ENCODE data around the gene SETD2.
"Not testable (repeated sequence)": the region's sequence is repeated elsewhere in the genome, so short reads cannot be mapped to it uniquely, and the experiment has no call there.

Gene SETD2

DNA sequence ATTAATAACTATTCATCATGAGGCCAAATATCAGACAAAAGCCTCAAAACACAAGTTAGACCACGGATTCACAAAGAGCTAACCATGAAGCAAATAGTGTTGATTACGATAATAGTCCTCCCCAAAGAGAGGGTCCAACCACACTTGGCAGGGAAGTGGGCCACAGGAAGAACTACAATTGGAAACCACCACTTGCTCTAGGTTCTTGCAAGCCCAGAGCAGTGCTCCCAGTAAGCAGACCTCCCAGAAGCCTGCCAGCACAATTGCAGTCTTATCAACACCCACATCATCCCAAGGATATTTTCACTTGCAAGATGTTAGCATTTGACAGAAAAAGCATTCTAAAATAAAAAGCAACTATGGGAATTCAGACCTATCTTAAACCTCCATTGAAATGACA, 11.3 kb downstream of the SETD2 start:
- no peak for DNase-seq

DNA sequence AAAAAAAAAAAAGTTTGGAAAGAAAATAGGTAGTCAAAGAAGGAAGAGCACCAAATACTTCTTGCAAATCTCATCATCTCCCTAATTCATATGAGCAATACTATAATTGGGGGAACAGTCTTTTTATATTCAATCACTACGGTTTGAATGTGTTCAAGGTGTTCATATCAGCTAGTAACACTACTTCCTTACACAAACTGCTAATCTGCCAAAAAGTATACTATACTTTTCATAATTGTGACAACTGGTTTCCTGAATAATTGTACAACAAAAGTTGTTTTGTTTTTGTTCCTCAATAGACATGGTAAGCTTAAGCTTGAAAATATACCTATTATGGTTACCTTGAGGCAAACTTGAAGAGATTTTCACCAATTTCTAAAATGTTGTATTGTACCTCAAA, 12.1 kb downstream of the SETD2 start:
- DNase-seq: no peak

DNA sequence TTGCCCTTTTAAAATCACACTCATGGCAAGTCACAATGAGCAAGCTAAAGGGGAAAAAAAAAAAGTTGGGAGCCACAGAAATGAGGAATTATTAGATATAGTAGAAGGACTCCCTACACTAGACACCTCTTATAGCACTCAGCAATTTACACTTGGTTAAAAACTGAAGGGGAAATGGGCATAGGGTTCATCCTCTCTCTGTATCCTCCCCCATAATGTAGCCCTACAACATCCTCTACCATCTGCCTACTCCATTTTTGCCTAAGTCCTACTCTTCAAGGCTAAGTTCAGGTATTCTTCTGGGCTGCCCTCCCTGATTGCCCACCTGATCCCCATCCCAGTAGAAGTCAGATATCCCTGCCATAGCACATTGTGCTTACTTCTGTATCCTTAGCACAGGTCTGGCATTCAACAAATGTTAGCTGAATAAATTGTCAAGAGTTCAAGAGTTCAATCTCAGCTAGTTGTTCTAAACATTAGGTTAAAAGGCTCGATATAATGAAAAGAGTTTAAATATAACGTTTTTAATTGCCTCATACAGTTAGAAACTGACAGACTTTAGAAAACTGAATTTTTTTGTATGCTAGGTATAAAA, 14.5 kb downstream of the SETD2 start:
- DNase-seq: no peak

DNA sequence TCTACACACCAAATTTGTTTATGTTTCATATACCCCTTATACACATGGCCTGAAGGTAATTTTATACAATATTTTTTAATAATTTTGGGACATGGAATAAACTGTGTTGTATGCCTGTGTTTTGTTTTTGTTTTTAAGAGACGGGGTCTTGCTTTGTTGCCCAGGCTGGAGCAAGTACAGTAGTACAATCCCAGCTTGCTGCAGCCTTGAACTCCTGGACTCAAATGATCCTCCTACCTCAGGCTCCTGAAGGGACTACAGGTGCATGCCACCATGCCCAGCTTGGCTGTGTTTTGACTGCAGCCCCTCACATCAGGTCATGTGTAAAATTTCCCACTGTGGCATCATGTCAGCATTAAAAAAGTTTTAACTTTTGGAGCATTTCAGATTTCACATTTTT, 18.6 kb downstream of the SETD2 start:
- DNase-seq: no peak

DNA sequence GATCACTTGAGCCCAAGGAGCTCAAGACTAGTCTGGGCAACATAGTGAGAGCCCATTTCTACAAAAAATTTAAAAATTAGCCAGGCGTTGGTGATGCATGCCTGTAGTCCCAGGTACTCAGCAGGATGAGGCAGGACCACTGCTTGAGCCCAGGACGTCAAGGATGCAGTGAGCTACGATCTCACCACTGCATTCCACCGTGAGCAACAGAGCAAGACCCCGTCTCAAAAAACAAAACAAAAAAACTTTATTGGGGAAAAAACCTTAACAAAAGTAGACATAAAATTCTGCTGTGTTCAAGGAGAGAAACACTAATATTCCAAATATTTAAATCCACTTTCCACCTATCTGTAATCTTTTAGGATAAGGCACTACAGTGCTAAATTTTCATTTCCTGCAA, 20.8 kb downstream of the SETD2 start:
- no peak for DNase-seq

DNA sequence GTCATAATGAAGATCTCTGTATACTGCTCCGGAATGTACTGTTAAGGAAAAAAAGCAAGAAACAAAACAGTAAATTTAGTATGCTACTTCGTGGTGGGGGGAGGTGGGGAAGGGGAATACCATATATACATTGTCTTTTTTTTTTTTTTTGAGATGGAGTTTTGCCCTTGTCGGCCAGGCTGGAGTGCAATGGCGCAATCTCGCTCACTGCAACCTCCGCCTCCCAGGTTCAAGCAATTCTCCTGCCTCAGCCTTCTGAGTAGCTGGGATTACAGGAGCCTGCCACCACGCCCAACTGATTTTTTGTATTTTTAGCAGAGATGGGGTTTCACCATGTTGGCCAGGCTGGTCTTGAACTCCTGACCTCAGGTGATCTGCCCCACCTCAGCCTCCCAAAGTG, 21.4 kb downstream of the SETD2 start:
- DNase-seq: not testable (repeated sequence)

DNA sequence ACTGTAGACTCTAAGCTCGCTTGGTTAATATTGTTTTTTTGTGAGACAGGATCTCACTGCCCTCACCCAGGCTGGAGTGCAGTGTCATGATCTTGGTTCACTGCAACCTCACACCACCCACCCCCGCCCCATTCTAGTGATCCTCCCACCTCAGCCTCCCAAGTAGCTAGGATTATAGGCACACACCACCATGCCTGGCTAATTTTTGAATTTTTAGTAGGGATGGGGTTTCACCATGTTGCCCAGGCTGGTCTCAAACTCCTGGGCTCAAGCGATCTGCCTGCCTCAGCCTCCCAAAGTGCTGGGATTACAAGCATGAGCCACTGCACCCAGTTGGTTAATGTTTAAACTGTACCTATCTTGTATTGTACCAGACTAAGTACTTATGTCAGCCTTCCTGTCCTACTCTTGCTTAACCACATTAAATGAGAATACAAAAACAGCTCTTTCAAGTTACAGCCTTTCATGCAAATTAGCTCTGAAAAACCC, 22.9 kb downstream of the SETD2 start:
- not testable (repeated sequence) for DNase-seq

DNA sequence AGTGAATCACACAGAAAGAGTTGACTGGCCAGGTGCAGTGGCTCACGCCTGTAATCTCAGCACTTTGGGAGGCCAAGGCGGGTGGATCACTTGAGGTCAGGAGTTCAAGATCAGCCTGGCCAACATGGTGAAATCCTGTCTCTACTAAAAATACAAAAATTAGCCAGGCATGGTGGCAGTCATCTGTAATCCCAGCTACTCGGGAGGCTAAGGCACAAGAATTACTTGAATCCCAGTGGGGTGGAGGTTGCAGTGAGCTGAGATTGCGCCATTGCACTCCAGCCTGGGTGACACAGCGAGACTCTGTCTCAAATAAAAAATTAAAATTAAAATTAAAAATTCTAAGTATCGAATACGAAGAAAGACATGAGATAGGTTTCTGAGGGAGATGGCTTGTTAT, 23.4 kb downstream of the SETD2 start:
- DNase-seq: not testable (repeated sequence)

DNA sequence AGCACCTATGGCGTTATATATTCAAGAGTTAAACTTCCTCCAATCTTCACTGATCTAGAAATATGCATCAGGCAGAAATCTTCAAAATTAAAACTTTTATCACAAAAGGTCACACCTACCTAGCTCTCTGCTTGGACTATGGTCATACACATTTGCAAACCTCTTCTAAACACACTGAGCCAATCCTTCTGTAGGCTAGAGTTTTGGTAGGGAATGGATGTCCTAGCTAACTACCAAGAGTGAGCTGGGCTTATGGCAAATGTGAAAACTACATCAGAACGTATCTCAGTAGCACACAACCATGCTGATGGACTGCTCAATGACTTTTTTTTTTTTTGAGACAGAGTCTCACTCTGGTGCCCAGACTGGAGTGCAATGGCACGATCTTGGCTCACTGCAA, 29.6 kb downstream of the SETD2 start:
- no peak for DNase-seq

DNA sequence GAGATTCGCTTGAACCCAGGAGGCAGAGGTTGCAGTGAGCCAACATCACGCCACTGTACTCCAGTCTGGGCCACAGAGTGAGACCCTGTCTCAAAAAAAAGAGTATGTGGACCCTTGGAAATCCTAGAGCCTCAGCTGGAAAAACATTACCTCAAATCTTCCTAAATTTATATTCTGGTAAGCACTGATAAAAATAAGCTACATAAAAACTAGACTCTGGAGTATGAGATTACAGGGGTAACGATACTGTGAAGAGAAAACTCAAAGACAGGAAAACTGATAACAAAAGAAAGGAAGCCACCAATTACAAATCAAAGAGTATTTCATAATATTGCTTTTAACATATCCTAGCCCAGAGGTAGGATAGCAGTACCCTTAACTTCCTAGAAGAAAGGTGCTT, 30.3 kb downstream of the SETD2 start:
- no peak for DNase-seq

DNA sequence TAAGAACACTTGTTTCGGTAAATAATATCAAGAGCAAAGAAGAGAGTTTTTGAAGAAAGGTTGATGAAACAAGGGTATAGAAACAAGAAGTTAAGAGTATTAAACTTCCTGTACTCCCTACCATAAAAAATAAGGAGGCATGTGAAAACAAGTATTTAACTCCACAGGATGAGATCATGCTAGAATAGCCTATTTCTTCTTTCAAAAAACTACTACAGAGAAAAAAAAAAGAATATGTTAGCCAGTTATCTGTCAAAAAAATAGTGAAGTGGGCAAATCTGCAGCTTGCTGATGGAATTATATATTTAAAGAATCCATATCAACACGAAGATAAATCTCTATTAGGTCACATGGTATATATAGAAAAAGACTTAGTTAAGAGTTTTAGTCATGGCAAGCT, 33.4 kb downstream of the SETD2 start:
- no peak for DNase-seq

DNA sequence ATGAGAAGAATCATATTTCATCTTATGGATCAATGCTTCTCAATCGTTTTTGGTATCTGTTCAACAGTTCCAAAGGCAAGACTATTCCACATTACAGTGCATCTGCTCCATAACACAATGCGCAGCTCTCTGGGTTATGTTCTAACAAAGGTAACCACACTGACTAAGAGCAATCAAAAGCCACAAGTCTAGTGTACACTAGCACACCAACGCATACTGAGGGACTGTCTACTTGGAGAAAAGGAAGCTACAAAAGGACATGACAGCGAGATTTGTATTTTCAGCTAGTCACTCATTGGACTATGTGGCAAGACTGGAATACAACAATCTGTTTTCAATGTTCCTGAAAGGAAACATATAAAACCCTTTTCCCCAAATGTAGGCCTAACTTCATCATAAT, 35.8 kb downstream of the SETD2 start:
- no peak for DNase-seq

DNA sequence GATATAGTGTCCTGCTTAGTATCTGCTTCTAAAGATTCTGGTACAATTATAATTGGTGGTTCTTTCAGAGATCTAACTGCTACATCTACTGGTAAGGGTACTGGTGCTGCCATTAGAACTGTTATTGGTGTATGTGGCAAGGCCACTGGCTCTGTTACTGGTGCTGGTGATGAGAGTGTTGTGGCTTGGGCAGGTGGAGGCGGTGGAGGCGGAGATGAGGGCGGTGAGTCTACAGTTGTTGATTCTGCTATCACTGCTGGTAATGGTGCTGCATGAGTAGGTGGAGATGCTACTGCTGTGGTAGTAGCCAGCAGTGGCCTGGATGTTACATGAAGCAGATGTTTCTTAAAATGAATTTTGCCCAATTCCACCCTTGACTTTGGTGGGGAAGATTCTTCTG, 40.1 kb downstream of the SETD2 start:
- DNase-seq: no peak

DNA sequence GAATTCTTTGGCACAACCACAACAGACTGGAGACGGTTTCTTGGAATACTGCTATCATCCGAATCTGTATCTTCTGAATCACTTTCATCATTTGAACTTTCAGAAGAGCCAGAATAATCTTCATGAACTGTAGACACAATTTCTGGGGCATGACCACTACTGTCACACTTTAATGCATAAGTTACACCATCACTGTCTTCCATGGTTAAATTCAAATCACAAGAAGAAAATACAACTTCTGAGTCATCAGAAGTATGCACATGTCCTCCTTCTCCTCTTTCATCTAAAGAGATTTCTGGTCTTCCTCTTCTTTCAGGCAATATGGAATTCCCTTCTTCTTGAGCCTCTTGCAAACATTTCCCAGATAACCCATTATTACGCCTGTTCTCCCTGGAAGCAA, 42.5 kb downstream of the SETD2 start:
- DNase-seq: no peak

DNA sequence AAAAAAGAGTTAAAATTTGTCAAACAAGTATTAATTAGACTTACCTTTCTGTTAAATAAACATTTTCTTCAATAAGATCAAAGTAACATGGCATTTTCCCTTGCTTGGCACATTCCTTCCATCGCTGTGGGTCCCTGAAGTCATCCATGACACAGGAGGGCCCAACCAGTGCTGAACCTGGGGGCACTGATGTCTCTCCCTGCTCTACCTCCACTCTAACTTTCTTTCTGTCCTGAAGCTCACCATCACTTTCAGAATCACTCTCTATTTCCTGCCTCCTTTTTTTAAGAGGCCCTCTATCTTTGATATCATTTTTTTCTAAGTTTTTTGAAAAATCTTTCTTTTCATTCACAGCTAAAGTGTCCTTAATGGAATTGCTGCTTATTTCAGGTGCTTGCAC, 43.8 kb downstream of the SETD2 start:
- no peak for DNase-seq

DNA sequence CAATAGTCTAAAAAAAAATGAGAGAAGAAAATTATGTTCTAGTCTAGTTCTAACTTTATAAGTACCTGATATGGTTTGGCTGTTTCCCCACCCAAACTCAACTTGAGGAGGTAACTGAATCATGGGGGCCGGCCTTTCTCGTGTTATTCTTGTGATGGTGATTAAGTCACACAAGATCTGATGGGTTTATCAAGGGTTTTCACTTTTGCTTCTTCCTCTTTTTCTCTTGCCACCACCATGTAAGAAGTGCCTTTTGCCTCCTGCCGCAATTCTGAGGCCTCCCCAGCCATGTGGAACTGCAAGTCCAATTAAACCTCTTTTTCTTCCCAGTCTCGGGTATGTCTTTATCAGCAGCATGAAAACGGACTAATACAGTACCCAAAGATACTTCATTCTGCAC, 44.5 kb downstream of the SETD2 start:
- not testable (repeated sequence) for DNase-seq

DNA sequence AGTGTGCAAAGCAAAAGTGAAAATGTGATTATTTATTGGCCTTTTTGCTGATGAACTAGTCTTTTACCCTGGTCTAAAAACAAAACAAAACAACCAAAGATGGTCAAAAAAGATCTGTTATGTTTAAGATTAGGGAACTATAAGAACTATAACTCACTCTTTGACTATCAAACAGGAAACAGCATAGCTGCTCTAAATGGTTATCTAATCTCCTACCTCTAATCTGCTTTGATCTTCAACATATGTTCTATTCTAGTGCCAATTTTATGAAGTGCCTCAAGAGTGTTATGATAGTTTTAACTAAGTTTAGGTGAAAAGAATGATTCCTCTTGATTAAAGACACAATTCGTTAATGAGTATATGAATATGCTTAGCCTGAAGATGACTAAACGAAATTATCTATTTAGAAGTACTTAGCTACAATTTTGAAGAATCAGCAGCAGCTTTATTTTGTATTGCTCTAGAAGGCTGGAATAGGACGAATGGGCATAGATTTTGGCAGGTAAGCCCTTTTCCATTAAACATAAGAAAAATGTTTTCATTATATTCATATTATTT, 46.0 kb downstream of the SETD2 start:
- no peak for DNase-seq

DNA sequence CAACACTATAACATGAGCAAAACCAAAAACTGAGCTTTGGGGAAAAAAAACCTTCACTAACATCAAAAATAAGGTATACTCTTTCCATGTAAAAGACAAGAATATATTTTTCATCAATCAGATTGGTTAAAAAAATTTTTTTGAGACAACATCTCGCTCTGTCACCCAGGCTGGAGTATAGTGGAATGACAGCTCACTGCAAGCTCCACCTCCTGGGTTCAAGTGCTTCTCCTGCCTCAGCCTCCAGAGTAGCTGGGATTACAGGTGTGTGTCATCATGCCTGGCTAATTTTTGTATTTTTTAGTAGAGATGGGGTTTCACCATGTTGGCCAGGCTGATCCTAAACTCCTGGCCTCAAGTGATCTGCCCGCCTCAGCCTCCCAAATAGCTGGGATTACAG, 48.4 kb downstream of the SETD2 start:
- DNase-seq: not testable (repeated sequence)

DNA sequence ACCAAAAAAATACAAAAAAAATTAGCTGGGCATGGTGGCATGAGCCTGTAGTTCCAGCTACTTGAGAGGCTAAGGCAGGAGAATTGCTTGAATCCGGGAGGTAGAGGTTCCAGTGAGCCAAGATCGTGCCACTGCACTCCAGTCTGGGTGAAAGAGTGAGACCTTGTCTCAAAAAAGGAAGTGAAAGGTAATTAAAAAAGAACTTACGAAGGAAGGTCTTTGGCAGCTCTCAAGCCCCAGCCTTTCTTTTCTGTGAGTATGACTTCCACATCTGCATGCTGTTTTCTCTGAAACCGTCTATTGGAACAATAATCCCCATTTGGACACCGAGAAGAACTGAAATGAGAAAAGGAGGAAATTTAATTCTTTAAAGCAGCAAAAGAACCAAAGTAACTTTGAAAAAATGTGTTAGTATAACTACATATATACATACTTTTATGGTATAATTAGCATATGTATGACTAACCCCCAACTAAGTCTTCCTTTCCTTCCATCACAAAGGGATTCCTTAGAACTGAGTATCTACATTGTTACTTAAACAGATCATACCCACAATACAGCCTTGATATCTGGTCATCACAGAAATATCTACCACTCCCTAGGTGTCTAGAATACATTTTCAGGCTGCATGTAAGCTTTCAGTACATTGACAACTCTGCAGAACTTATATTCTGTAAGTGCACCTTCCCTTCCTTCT, 50.1 kb downstream of the SETD2 start:
- peak; percentile 92 for DNase-seq

DNA sequence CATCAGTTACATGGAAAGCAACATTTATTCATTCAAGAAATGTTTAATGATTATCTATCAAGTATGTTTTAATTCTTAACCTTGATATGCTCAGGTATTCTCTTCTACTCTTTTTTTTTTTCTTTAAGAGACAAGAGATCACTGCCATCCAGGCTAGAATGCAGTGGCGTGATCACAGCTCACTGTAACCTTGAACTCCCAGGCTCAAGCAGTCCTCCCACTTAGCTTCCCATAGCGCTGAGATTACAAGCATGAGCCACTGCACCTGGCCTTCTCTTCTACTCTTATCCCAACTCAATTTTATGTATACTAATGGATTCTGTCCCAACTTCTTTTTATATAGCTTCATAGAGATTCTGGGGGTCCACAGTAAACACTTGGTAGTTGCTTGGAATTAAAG, 50.9 kb downstream of the SETD2 start:
- DNase-seq: no peak

DNA sequence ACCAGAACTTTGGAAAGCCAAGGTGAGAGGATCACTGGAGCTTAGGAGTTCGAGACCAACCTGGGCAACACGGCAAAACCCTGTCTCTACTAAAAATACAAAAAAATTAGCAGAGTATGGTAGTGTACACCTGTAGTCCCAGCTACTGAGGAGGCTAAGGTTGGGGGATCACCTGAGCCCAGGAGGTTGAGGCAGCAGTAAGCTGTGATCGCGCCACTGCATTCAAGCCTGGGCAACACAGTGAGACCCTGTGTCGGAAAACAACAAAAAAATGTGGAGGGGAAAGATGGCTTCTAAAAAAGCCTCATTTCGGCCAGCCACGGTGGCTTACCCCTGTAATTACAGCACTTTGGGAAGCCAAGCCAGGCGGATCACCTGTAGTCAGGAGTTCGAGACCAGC, 54.5 kb downstream of the SETD2 start:
- DNase-seq: no peak

DNA sequence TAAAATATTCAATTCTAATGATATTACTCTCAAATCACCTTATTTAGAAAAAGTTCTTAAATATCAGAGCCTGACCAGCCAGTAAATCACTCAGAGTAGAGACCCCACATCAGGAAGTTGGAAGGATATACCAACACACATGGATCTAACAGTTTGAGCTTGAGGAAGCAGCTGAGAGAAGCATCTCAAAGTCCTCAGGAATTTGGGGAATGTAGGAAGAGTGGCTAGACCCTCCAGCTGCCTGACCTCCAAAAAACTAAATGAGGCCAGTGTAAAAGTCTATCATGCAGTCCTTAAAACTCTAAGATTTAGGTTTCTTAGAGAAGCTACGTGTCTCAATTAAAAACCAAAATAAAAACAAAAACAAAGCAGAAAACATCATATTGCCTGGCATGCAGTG, 55.4 kb downstream of the SETD2 start:
- peak; percentile 74 for DNase-seq

DNA sequence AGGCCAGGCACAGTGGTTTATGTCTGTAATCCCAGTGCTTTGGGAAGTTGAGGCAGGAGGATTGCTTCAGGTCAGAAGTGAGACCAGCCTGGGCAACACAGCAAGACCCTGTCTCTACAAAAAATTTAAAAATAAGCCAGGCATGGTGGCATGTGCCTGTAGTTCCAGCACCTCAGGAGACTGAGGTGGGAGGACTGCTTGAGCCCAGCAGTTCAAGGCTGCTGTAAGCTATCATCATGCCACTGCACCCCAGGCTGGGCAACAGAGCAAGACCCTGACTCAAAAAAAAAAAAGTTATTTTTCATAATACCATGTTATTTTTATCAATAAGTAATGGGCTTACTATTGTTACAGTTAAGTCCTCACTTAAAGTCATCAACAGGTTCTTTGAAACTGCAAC, 59.7 kb downstream of the SETD2 start:
- DNase-seq: no peak

DNA sequence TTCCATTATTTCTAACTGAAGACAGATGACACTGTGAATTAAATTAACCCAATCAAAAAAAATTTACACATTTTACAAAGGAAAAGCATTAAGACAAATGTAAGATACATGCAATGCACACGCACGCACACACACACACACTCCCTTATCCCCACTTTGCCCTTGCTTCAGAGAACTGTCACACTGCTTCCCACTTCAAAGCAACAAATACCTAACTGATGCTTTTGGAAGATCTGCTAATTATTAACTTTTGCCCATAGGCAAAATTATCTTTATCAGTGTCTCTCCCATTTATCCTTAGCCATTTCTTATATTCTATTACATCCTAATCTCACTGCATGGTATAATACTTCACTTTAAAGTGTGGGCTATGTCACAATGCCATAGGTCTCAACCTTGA, 60.3 kb downstream of the SETD2 start:
- no peak for DNase-seq

All from fibroblast of skin of abdomen (primary cell).